ENCODE measurements around the gene CACNA1H. TPM values are rescaled to one million over a fixed set of nuclear protein-coding genes. Genes with fewer than 3 reads are reported as not detected.

Gene CACNA1H
- total RNA-seq, 1 experiment from 2014 or later: 24.3 TPM

DNA sequence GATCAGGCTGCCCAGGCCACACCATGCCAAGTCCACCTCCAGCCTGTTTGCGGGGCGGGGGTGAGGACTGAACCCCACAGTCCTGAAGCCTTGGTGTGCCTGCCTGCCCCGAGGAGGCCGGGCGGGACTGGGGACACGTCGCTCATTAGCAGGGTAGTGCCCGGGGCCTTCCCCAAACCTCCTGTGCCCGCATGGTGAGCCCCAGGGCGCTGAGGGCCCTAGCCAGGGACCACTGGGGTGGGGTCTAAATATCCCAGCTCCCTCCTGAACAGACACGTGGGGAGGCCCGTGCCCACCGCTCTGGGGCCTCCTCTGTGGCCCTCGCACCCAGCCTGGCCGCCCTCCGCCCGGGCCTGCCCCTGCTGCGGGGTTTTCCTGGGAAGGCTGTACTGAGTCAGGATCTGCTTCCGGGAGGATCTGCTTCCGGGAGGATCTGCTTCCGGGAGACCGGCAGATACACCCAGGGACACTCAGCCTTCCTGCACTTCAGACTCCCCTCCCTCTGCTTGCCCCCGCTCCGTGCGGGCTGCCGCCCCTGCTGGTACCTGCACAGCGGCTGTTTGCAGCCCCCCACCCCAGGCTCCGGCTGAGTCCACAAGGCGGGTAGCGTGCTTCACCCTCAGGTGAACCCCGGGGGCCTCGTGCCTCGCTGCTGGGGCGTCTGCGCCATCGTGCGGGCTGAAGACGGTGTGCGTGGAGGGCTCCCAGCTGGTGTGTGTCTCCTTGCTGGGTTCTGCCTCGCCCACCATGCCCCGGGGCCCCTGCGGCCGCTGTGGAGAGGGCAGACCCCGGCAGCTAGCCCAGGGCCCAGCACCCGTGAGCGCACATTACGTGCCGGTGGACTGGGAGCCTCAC lies 23.6 kb upstream of the CACNA1H start:
- Histone ChIP-seq H3K4me1 (ENCODE audit: control insufficient read depth in 1 of 2, insufficient read depth in 2 of 2, low read length in 2 of 2) (peaks cover 12 to 13% of the 10 kb centered on the region in 2 experiments; a peak in 3 of 4 replicates), H2AFZ (ENCODE audit: low read depth, low read length, poor library complexity, severe bottlenecking) (no peak overlapping the region), H3K4me2 (ENCODE audit: low read length) (no peak overlapping the region), H4K20me1 (ENCODE audit: insufficient read depth) (no peaks in the 10 kb centered on the region), H3K27me3 (ENCODE audit: insufficient read depth, low read length) (no peaks in the 10 kb centered on the region), H3K79me2 (ENCODE audit: insufficient read depth, low read length) (no peaks in the 10 kb centered on the region), H3K9me2 (ENCODE audit: insufficient read depth) (no peaks in the 10 kb centered on the region), H3K4me3 (replicated peaks in 1 of 2; ENCODE audit: low read depth in 1 of 2, low read length in 2 of 2) (no peak overlapping the region), H3K27ac (ENCODE audit: low read depth, low read length) (no peak overlapping the region; the same call in 1 of the 2 replicates), H3K9ac (ENCODE audit: low read length) (no peak overlapping the region), H3K36me3 (ENCODE audit: control insufficient read depth in 1 of 2, insufficient read depth in 2 of 2, low read length in 2 of 2) (no peaks in the 10 kb centered on the region), H3K9me3 (ENCODE audit: control insufficient read depth in 1 of 2, insufficient read depth in 1 of 2, low read depth in 1 of 2, low read length in 2 of 2) (no peaks in the 10 kb centered on the region)
- no peak for DNase-seq (ENCODE audit: low read depth, low spot score)
- ChIA-PET CTCF (no interaction called here), POLR2A (no interaction called here), RAD21 (ENCODE audit: low non-redundant PET in 1 of 2, low total read pairs in 2 of 2, uncharacterized antibody in 2 of 2, unreplicated experiment in 2 of 2) (no interaction called here)
- no TSS peak for BruUV-seq (replicated peaks)
- TF ChIP-seq FOSL1 (IDR thresholded peaks at IDR 0.05; ENCODE audit: low read depth) (no peak), POLR2AphosphoS5 (IDR thresholded peaks at IDR 0.05; ENCODE audit: low read depth, low read length) (no peak), SIN3A (IDR thresholded peaks at IDR 0.05; ENCODE audit: low read depth) (no peak), ELF1 (IDR thresholded peaks at IDR 0.05; ENCODE audit: borderline replicate concordance, low read depth) (no peak), POLR2A (IDR thresholded peaks at IDR 0.05; ENCODE audit: borderline replicate concordance, extremely low read depth, insufficient read depth, insufficient read length) (peak; percentile 88), ZFX (IDR thresholded peaks at IDR 0.05) (peak; percentile 94; the same call in 1 of the 2 replicates)
- TF ChIP-seq, protein P1, sequence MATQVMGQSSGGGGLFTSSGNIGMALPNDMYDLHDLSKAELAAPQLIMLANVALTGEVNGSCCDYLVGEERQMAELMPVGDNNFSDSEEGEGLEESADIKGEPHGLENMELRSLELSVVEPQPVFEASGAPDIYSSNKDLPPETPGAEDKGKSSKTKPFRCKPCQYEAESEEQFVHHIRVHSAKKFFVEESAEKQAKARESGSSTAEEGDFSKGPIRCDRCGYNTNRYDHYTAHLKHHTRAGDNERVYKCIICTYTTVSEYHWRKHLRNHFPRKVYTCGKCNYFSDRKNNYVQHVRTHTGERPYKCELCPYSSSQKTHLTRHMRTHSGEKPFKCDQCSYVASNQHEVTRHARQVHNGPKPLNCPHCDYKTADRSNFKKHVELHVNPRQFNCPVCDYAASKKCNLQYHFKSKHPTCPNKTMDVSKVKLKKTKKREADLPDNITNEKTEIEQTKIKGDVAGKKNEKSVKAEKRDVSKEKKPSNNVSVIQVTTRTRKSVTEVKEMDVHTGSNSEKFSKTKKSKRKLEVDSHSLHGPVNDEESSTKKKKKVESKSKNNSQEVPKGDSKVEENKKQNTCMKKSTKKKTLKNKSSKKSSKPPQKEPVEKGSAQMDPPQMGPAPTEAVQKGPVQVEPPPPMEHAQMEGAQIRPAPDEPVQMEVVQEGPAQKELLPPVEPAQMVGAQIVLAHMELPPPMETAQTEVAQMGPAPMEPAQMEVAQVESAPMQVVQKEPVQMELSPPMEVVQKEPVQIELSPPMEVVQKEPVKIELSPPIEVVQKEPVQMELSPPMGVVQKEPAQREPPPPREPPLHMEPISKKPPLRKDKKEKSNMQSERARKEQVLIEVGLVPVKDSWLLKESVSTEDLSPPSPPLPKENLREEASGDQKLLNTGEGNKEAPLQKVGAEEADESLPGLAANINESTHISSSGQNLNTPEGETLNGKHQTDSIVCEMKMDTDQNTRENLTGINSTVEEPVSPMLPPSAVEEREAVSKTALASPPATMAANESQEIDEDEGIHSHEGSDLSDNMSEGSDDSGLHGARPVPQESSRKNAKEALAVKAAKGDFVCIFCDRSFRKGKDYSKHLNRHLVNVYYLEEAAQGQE (IDR thresholded peaks at IDR 0.05; ENCODE audit: low read depth): no peak
- TF ChIP-seq, protein P2, sequence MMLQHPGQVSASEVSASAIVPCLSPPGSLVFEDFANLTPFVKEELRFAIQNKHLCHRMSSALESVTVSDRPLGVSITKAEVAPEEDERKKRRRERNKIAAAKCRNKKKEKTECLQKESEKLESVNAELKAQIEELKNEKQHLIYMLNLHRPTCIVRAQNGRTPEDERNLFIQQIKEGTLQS (IDR thresholded peaks at IDR 0.05): no peak
- no peak for ATAC-seq
- intact Hi-C loops (cut with micrococcal nuclease): no loop called here
